ENCODE results near the gene CAMTA1.

CAMTA1 gene

GRCh38 chr1:7667159-7667558, 881.9 kb downstream of the CAMTA1 start:
- Histone ChIP-seq H3K36me3 (ENCODE audit: insufficient read depth, low read length) (no peaks in the 10 kb centered on the region), H3K9ac (ENCODE audit: low read depth, low read length) (no peak overlapping the region), H2AFZ (ENCODE audit: low read depth, low read length) (no peak overlapping the region), H3K79me2 (ENCODE audit: insufficient read depth, low read length) (no peaks in the 10 kb centered on the region), H3K4me3 (ENCODE audit: low read depth in 1 of 2, low read length in 2 of 2) (no peak overlapping the region), H3K4me1 (ENCODE audit: insufficient read depth, low read length) (no peaks in the 10 kb centered on the region), H4K20me1 (ENCODE audit: insufficient read depth, low read length) (peaks cover 17% of the 10 kb centered on the region), H3K9me3 (ENCODE audit: insufficient read depth, low read length, severe bottlenecking) (no peaks in the 10 kb centered on the region), H3K27me3 (ENCODE audit: insufficient read depth, low read length, poor library complexity) (no peaks in the 10 kb centered on the region), H3K27ac (ENCODE audit: low read length) (no peak overlapping the region), H3K4me2 (ENCODE audit: insufficient read depth, low read length) (no peak overlapping the region)
- no peak for TF ChIP-seq EZH2 (IDR thresholded peaks at IDR 0.05; ENCODE audit: borderline replicate concordance, low read depth, low read length, severe bottlenecking)
- TF ChIP-seq CTCF (IDR thresholded peaks at IDR 0.05; ENCODE audit: borderline replicate concordance, extremely low read depth, low read length, poor library complexity, severe bottlenecking) = no peak
- ATAC-seq (ENCODE audit: insufficient read depth, low read depth) (peak; percentile 29; the same call in 1 of the 3 replicates), DNase-seq (no peak)

- no peak overlapping the region for H3K4me2 ChIP-seq (ENCODE audit: insufficient read depth, low read length)
- DNase-seq = peak; percentile 76
- H3K27ac ChIP-seq (ENCODE audit: low read length) = no peak overlapping the region
Measured at GRCh38 chr1:7667625-7668218, 882.5 kb downstream of the CAMTA1 start.

GRCh38 chr1:7669559-7670311, 884.5 kb downstream of the CAMTA1 start:
- peak; percentile 47 for DNase-seq
- Histone ChIP-seq H3K79me2 (ENCODE audit: insufficient read depth, low read length) (no peaks in the 10 kb centered on the region), H4K20me1 (ENCODE audit: insufficient read depth, low read length) (peaks cover 17% of the 10 kb centered on the region), H3K4me3 (ENCODE audit: low read depth in 1 of 2, low read length in 2 of 2) (no peak overlapping the region), H3K27ac (ENCODE audit: low read length) (no peak overlapping the region), H3K9ac (ENCODE audit: low read depth, low read length) (no peak overlapping the region), H3K4me2 (ENCODE audit: insufficient read depth, low read length) (no peak overlapping the region), H2AFZ (ENCODE audit: low read depth, low read length) (no peak overlapping the region), H3K27me3 (ENCODE audit: insufficient read depth, low read length, poor library complexity) (no peaks in the 10 kb centered on the region), H3K36me3 (ENCODE audit: insufficient read depth, low read length) (no peaks in the 10 kb centered on the region), H3K9me3 (ENCODE audit: insufficient read depth, low read length, severe bottlenecking) (no peaks in the 10 kb centered on the region), H3K4me1 (ENCODE audit: insufficient read depth, low read length) (no peaks in the 10 kb centered on the region)
- ATAC-seq (ENCODE audit: insufficient read depth, low read depth) = peak; percentile 62; the same call in 2 of the 3 replicates
- TF ChIP-seq EZH2 (IDR thresholded peaks at IDR 0.05; ENCODE audit: borderline replicate concordance, low read depth, low read length, severe bottlenecking) (no peak), CTCF (IDR thresholded peaks at IDR 0.05; ENCODE audit: borderline replicate concordance, extremely low read depth, low read length, poor library complexity, severe bottlenecking) (peak; percentile 77)

More at GRCh38 chr1:7667625-7668218, 882.5 kb downstream of the CAMTA1 start:
- Histone ChIP-seq H3K79me2 (ENCODE audit: insufficient read depth, low read length) (no peaks in the 10 kb centered on the region), H3K27me3 (ENCODE audit: insufficient read depth, low read length, poor library complexity) (no peaks in the 10 kb centered on the region), H3K4me1 (ENCODE audit: insufficient read depth, low read length) (no peaks in the 10 kb centered on the region), H3K4me3 (ENCODE audit: low read depth in 1 of 2, low read length in 2 of 2) (no peak overlapping the region), H3K9me3 (ENCODE audit: insufficient read depth, low read length, severe bottlenecking) (no peaks in the 10 kb centered on the region), H3K9ac (ENCODE audit: low read depth, low read length) (no peak overlapping the region), H4K20me1 (ENCODE audit: insufficient read depth, low read length) (peaks cover 17% of the 10 kb centered on the region), H3K36me3 (ENCODE audit: insufficient read depth, low read length) (no peaks in the 10 kb centered on the region), H2AFZ (ENCODE audit: low read depth, low read length) (no peak overlapping the region; the same call in 1 of the 2 replicates)
- ATAC-seq (ENCODE audit: insufficient read depth, low read depth) = peak; percentile 83
- TF ChIP-seq EZH2 (IDR thresholded peaks at IDR 0.05; ENCODE audit: borderline replicate concordance, low read depth, low read length, severe bottlenecking) (no peak), CTCF (IDR thresholded peaks at IDR 0.05; ENCODE audit: borderline replicate concordance, extremely low read depth, low read length, poor library complexity, severe bottlenecking) (peak; percentile 97)

All from DND-41 (cell line).